ENCODE data around the gene KLF11.

DNA sequence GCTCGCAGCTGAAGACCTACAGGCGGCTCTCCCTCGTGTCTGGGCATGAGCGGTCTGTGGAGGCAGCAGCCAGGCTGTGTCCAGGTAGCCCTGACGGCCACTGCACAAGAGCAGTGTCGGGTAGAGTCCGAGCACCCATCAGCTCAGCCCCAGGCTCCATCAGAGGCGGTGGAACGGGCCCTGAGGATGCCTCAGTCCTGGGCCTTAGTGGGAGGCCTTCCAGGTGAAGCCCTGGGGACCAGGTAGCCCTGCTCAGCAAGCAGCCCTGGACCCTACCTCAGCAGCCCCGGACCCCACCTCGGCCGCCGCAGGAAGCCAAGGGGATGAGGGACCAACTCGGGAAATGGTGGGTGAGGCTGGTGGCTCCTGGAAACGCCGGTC is 21.3 kb upstream of the KLF11 start:
- TF ChIP-seq, protein P1, sequence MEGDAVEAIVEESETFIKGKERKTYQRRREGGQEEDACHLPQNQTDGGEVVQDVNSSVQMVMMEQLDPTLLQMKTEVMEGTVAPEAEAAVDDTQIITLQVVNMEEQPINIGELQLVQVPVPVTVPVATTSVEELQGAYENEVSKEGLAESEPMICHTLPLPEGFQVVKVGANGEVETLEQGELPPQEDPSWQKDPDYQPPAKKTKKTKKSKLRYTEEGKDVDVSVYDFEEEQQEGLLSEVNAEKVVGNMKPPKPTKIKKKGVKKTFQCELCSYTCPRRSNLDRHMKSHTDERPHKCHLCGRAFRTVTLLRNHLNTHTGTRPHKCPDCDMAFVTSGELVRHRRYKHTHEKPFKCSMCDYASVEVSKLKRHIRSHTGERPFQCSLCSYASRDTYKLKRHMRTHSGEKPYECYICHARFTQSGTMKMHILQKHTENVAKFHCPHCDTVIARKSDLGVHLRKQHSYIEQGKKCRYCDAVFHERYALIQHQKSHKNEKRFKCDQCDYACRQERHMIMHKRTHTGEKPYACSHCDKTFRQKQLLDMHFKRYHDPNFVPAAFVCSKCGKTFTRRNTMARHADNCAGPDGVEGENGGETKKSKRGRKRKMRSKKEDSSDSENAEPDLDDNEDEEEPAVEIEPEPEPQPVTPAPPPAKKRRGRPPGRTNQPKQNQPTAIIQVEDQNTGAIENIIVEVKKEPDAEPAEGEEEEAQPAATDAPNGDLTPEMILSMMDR (IDR thresholded peaks at IDR 0.05): no peak
- TF ChIP-seq EP300 (IDR thresholded peaks at IDR 0.05): no peak
- TF ChIP-seq POLR2A (IDR thresholded peaks at IDR 0.05): no peak
- no peak for TF ChIP-seq POLR2AphosphoS5 (IDR thresholded peaks at IDR 0.05)

Data from stomach (tissue), 4 donors.